HepG2 (cell line): Measurements from ENCODE around the gene LRP10. TPM values are rescaled to one million over a fixed set of nuclear protein-coding genes. Genes with fewer than 3 reads are reported as not detected.

Source experiments
- ARID2 ChIP-seq: sonication (generic); formaldehyde crosslinking; IDR thresholded peaks from 2 replicates; pipeline ENCODE4 v1.8.1; 2022; ENCODE audit warnings: mild to moderate bottlenecking, missing genetic modification reagents, borderline replicate concordance
- ARID5B ChIP-seq: IDR thresholded peaks from 2 replicates; pipeline ENCODE4 v1.4.0; 2020; ENCODE audit warnings: mild to moderate bottlenecking, missing genetic modification reagents
- CEBPG ChIP-seq: IDR thresholded peaks from 2 replicates; pipeline ENCODE4 v1.6.1; 2016
- EHMT2 ChIP-seq: fragments of 200-600 bp; sonication (generic); IDR thresholded peaks from 2 replicates; pipeline ENCODE4 v1.7.0; 2017; ENCODE audit warnings: antibody characterized with exemption, low read depth, low read length, borderline replicate concordance
- ETV5 ChIP-seq: IDR thresholded peaks from 2 replicates; pipeline ENCODE4 v1.6.1; 2018; ENCODE audit warnings: missing biosample characterization, missing genetic modification reagents, inconsistent platforms, borderline replicate concordance
- IKZF1 ChIP-seq: fragments of 450-650 bp; IDR thresholded peaks from 2 replicates; pipeline ENCODE4 v1.7.1; 2016
- IRX3 ChIP-seq: sonication (generic); formaldehyde crosslinking; IDR thresholded peaks from 2 replicates; pipeline ENCODE4 v1.8.1; 2023; ENCODE audit warnings: mild to moderate bottlenecking, low read depth, missing genetic modification reagents, borderline replicate concordance
- KMT2B ChIP-seq: IDR thresholded peaks from 2 replicates; pipeline ENCODE4 v1.6.1; 2016; ENCODE audit warnings: missing genetic modification reagents, missing compliant biosample characterization
- MED1 ChIP-seq: sonication (generic); formaldehyde crosslinking; IDR thresholded peaks from 2 replicates; pipeline ENCODE4 v1.4.0; 2020; ENCODE audit warnings: missing genetic modification reagents
- MED8 ChIP-seq: sonication (generic); formaldehyde crosslinking; IDR thresholded peaks from 2 replicates; pipeline ENCODE4 v1.8.1; 2023; ENCODE audit warnings: mild to moderate bottlenecking, missing genetic modification reagents; ENCODE audit not compliant: insufficient replicate concordance
- RBAK ChIP-seq: sonication (generic); formaldehyde crosslinking; IDR thresholded peaks from 2 replicates; pipeline ENCODE4 v1.5.1; 2020; ENCODE audit warnings: mild to moderate bottlenecking, missing genetic modification reagents
- SMAD3 ChIP-seq: sonication (generic); formaldehyde crosslinking; IDR thresholded peaks from 2 replicates; pipeline ENCODE4 v1.4.0; 2020; ENCODE audit warnings: missing genetic modification reagents
- SMARCC2 ChIP-seq: fragments of 450-650 bp; IDR thresholded peaks from 2 replicates; pipeline ENCODE4 v1.6.1; 2017; ENCODE audit warnings: antibody characterized with exemption, mild to moderate bottlenecking
- UBTF ChIP-seq: sonication (generic); formaldehyde crosslinking; IDR thresholded peaks from 2 replicates; pipeline ENCODE4 v1.4.0; 2020; ENCODE audit warnings: mild to moderate bottlenecking, missing genetic modification reagents
- ZNF503 ChIP-seq: sonication (generic); formaldehyde crosslinking; IDR thresholded peaks from 2 replicates; pipeline ENCODE4 v1.4.0; 2020; ENCODE audit warnings: missing genetic modification reagents
- polyA plus RNA-seq, 8 experiments: library from polyadenylated mRNA; depleted of rRNA in 3 of 8; stranded (reverse) in 7 of 8; unstranded in 1 of 8; fragments of >200 nt; fragmentation: Illumina TruSeq in 4 of 8; extraction: Trizol in 4 of 8; gene quantifications; 2 replicates each; pipeline versions ENCODE4 v1.2.1 to v1.2.3, GENCODE V29; 2011 to 2016; ENCODE audit warnings: low read depth in 4 of 8, missing spikeins in 1 of 8, mixed read lengths in 1 of 8; ENCODE audit not compliant: insufficient read depth in 1 of 8
- total RNA-seq, 5 experiments: library from RNA; depleted of rRNA; stranded (reverse); fragments of >200 nt; fragmentation: Illumina TruSeq; extraction: Trizol; gene quantifications; 2 replicates each; pipeline ENCODE4 v1.2.3, GENCODE V29; 2016; ENCODE audit warnings: low read depth in 1 of 5
- TF ChIP-seq, protein P1 (sequence below): sonication (generic); formaldehyde crosslinking; IDR thresholded peaks from 2 replicates; pipeline ENCODE4 v1.5.1; 2020; ENCODE audit warnings: mild to moderate bottlenecking, missing genetic modification reagents
- TF ChIP-seq, protein P2 (sequence below): sonication (generic); formaldehyde crosslinking; IDR thresholded peaks from 2 replicates; pipeline ENCODE4 v1.9.0; 2021; ENCODE audit warnings: missing genetic modification reagents, mild to moderate bottlenecking, borderline replicate concordance

Gene LRP10
- total and polyA plus RNA-seq, 2 of the 13 experiments (the other 11 are each of a cell fraction or from before 2014, with no cell fraction given) = 16.9 to 45.2 TPM

DNA sequence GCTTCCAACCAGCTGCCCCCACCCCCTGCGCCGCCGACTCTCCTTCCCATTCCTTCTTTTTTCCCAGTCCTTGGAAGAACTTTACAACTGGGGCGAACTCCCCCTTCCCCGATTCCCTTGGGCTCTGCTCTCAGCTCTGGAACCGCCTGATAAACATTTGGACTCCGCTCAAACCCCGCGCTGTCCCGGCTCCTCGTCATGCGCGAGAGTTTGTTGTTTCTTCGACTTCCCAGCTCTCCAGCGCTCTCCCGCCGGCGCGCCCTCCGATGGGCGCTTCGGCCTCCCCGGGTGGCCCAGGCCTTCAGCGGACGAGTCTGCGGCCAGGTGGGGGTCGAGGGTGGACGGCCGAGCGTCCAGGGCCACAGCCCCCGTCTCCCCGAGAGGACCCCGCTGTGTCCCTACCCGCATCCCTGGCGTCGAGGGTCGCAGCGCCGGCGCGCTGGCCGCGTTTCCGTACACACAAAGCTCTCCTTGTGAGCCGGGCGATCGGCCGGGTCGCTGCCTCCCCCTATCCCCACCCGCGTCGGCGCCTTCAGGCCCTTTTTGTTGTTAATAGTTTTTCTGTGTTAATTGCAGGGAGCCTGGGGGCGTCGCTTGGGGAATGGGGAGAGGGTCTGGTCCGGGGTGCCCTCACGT lies 34.3 kb upstream of the LRP10 start (continued):
- TF ChIP-seq, protein P1, sequence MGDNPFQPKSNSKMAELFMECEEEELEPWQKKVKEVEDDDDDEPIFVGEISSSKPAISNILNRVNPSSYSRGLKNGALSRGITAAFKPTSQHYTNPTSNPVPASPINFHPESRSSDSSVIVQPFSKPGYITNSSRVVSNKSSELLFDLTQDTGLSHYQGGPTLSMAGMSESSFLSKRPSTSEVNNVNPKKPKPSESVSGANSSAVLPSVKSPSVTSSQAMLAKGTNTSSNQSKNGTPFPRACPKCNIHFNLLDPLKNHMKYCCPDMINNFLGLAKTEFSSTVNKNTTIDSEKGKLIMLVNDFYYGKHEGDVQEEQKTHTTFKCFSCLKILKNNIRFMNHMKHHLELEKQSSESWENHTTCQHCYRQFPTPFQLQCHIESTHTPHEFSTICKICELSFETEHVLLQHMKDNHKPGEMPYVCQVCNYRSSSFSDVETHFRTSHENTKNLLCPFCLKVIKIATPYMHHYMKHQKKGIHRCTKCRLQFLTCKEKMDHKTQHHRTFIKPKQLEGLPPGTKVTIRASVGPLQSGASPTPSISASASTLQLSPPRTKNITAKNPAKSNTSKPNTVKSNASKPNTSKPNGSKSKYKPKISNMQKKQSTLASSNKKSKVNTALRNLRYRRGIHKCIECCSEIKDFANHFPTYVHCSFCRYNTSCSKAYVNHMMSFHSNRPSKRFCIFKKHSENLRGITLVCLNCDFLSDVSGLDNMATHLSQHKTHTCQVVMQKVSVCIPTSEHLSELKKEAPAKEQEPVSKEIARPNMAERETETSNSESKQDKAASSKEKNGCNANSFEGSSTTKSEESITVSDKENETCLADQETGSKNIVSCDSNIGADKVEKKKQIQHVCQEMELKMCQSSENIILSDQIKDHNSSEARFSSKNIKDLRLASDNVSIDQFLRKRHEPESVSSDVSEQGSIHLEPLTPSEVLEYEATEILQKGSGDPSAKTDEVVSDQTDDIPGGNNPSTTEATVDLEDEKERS (CRISPR knock-in tag) = peak; percentile 52; the same call in 1 of the 2 replicates
- no peak for TF ChIP-seq RBAK (CRISPR knock-in tag)
- TF ChIP-seq, protein P2, sequence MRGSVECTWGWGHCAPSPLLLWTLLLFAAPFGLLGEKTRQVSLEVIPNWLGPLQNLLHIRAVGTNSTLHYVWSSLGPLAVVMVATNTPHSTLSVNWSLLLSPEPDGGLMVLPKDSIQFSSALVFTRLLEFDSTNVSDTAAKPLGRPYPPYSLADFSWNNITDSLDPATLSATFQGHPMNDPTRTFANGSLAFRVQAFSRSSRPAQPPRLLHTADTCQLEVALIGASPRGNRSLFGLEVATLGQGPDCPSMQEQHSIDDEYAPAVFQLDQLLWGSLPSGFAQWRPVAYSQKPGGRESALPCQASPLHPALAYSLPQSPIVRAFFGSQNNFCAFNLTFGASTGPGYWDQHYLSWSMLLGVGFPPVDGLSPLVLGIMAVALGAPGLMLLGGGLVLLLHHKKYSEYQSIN = no peak
- TF ChIP-seq IKZF1 = no peak
- TF ChIP-seq MED1 = peak; percentile 24; the same call in 1 of the 2 replicates
- peak; percentile 32; the same call in 1 of the 2 replicates for TF ChIP-seq CEBPG (CRISPR knock-in tag)
- no peak for TF ChIP-seq SMAD3
- peak; percentile 55 for TF ChIP-seq ETV5 (CRISPR knock-in tag)
- peak; percentile 54; the same call in 1 of the 2 replicates for TF ChIP-seq ARID5B (CRISPR knock-in tag)
- TF ChIP-seq MED8 (CRISPR knock-in tag) = no peak
- TF ChIP-seq ZNF503 (CRISPR knock-in tag) = no peak
- TF ChIP-seq SMARCC2 = no peak
- no peak for TF ChIP-seq KMT2B (CRISPR knock-in tag)
- peak; percentile 88 for TF ChIP-seq UBTF
- no peak for TF ChIP-seq IRX3 (CRISPR knock-in tag)
- no peak; the same call in 1 of the 2 replicates for TF ChIP-seq ARID2 (CRISPR knock-in tag)
- TF ChIP-seq EHMT2 = no peak
